Neuronal stem cell (in vitro differentiated cells): ENCODE data around the gene UGT1A6.
"Not testable (repeated sequence)": the region's sequence is repeated elsewhere in the genome, so short reads cannot be mapped to it uniquely, and the experiment has no call there.

Experiments
- DNase-seq: peaks from one replicate; pipeline ENCODE4 v3.0.0-alpha.2; 2013; ENCODE audit warnings: low spot score
- H2AFZ ChIP-seq: one replicate; pipeline ENCODE4 v1.6.1; 2013; ENCODE audit warnings: mild to moderate bottlenecking, low read length, inconsistent platforms
- H2AK5ac ChIP-seq: 2 replicates; pipeline ENCODE4 v1.6.1; 2013; ENCODE audit warnings: low read depth, mild to moderate bottlenecking, inconsistent platforms, low read length, moderate library complexity, mixed read lengths
- H2BK120ac ChIP-seq: 2 replicates; pipeline ENCODE4 v1.6.1; 2013; ENCODE audit warnings: low read depth, mild to moderate bottlenecking, inconsistent platforms, low read length, moderate library complexity, mixed read lengths
- H2BK12ac ChIP-seq: one replicate; pipeline ENCODE4 v1.6.1; 2013; ENCODE audit warnings: low read length, inconsistent platforms
- H2BK15ac ChIP-seq: 2 replicates; pipeline ENCODE4 v1.6.1; 2013; ENCODE audit warnings: mild to moderate bottlenecking, low read length, inconsistent platforms, mixed read lengths
- H2BK5ac ChIP-seq: one replicate; pipeline ENCODE4 v1.6.1; 2013; ENCODE audit warnings: inconsistent platforms, mild to moderate bottlenecking, low read length, moderate library complexity
- H3K14ac ChIP-seq: one replicate; pipeline ENCODE4 v1.6.1; 2013; ENCODE audit warnings: low read length, inconsistent platforms
- H3K18ac ChIP-seq: 2 replicates; pipeline ENCODE4 v1.6.1; 2013; ENCODE audit warnings: low read length, inconsistent platforms
- H3K23ac ChIP-seq: 2 replicates; pipeline ENCODE4 v1.6.1; 2013; ENCODE audit warnings: low read depth, mild to moderate bottlenecking, mixed read lengths, low read length, inconsistent platforms; ENCODE audit not compliant: poor library complexity
- H3K27ac ChIP-seq: replicated peaks from 3 replicates; pipeline ENCODE4 v1.5.1; 2013; ENCODE audit warnings: low read length, inconsistent platforms
- H3K27me3 ChIP-seq, 3 experiments: 2 replicates each; pipeline ENCODE4 v1.6.1; 2013; ENCODE audit warnings: low read length in 3 of 3, mild to moderate bottlenecking in 2 of 3, inconsistent platforms in 1 of 3, low read depth in 1 of 3, mixed read lengths in 1 of 3, moderate library complexity in 1 of 3; ENCODE audit not compliant: control insufficient read depth in 3 of 3, insufficient read depth in 3 of 3
- H3K36me3 ChIP-seq, 2 donors: replicated peaks in 1 of 2; 2 replicates each; pipeline ENCODE4 v1.6.1; 2013; ENCODE audit warnings: low read length in 2 of 2; ENCODE audit not compliant: control insufficient read depth in 2 of 2, insufficient read depth in 2 of 2
- H3K4ac ChIP-seq: 2 replicates; pipeline ENCODE4 v1.6.1; 2013; ENCODE audit warnings: inconsistent platforms, mild to moderate bottlenecking, low read length, moderate library complexity
- H3K4me1 ChIP-seq, 2 donors: 1 replicate in 1 of 2; 2 replicates in 1 of 2; pipeline ENCODE4 v1.6.1; 2013; ENCODE audit warnings: low read length in 2 of 2, low read depth in 1 of 2; ENCODE audit not compliant: control insufficient read depth in 2 of 2, insufficient read depth in 1 of 2
- H3K4me2 ChIP-seq: one replicate; pipeline ENCODE4 v1.6.1; 2013; ENCODE audit warnings: mild to moderate bottlenecking, low read length, inconsistent platforms; ENCODE audit not compliant: insufficient read depth, poor library complexity, severe bottlenecking
- H3K4me3 ChIP-seq, 2 donors: 2 replicates each; pipeline ENCODE4 v1.5.1; 2013; ENCODE audit warnings: low read length in 2 of 2, mild to moderate bottlenecking in 2 of 2, inconsistent platforms in 1 of 2, moderate library complexity in 1 of 2
- H3K79me1 ChIP-seq: one replicate; pipeline ENCODE4 v1.6.1; 2013; ENCODE audit warnings: low read depth, mild to moderate bottlenecking, inconsistent platforms, low read length, moderate library complexity
- H3K9ac ChIP-seq: one replicate; pipeline ENCODE4 v1.6.1; 2013; ENCODE audit warnings: mild to moderate bottlenecking, low read depth, low read length, inconsistent platforms; ENCODE audit not compliant: poor library complexity
- H3K9me3 ChIP-seq, 2 donors: replicated peaks in 1 of 2; 2 replicates each; pipeline versions ENCODE3 to v1.6.1; 2013; ENCODE audit warnings: low read length in 2 of 2, mild to moderate bottlenecking in 2 of 2, inconsistent platforms in 1 of 2, low read depth in 1 of 2, mixed read lengths in 1 of 2, moderate library complexity in 1 of 2; ENCODE audit not compliant: control insufficient read depth in 2 of 2, insufficient read depth in 1 of 2
- H4K8ac ChIP-seq: one replicate; pipeline ENCODE4 v1.6.1; 2013; ENCODE audit warnings: low read depth, mild to moderate bottlenecking, inconsistent platforms, low read length, moderate library complexity
- H4K91ac ChIP-seq: one replicate; pipeline ENCODE4 v1.6.1; 2013; ENCODE audit warnings: low read length, low read depth, mild to moderate bottlenecking, inconsistent platforms; ENCODE audit not compliant: poor library complexity
- WGBS, 2 donors: extraction: QIAGEN DNeasy Blood & Tissue Kit; methylation state at CpG; one replicate each; pipeline ENCODE4 v1.1.7; 2013; ENCODE audit warnings: missing lambda C conversion rate in 2 of 2, mixed read lengths in 1 of 2; ENCODE audit not compliant: insufficient read length in 2 of 2, insufficient replicate concordance in 1 of 2; ENCODE audit errors: extremely low coverage in 2 of 2; 5-methylcytosine and 5-hydroxymethylcytosine counted together

Gene UGT1A6

DNA sequence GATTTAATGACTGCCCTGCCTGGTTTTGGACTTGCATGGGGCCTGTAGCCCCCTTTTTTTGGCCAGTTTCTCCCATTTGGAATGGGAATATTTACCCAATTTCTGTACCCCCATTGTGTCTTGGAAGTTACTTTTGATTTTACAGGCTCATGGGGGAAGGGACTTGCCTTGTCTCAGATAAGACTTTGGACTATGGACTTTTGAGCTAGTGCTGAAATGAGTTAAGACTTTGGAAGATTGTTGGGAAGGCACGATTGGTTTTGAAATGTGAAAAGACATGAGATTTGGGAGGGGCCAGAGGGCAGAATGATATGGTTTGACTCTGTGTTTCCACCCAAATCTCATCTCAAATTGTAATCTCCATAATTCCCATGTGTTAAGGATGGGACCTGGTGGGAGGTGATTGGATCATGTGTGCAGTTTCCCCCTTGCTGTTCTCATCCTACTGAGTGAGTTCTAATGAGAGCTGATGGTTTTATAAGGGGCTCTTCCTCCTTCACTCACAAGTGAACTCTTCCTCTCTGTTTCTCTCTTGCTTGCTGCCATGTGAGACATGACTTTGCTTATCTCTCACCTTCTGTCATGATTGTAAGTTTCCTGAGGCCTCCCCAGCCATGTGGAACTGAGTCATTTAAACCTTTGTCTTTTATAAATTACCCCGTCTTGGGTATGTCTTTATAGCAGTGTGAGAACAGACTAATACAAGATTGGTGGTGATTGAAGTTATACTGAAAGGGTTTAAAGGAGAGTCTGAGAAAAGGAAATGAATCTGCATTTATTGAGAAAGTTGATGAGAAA is 58.7 kb downstream of the UGT1A6 start:
- not testable (repeated sequence) for H3K36me3 ChIP-seq, H2AFZ ChIP-seq, H3K9ac ChIP-seq, H3K4ac ChIP-seq, H3K4me1 ChIP-seq, H3K4me2 ChIP-seq, H2BK5ac ChIP-seq, H3K27me3 ChIP-seq, H3K27ac ChIP-seq, H3K23ac ChIP-seq, H3K18ac ChIP-seq, H2AK5ac ChIP-seq, H3K14ac ChIP-seq, H4K8ac ChIP-seq, H3K4me3 ChIP-seq, H2BK120ac ChIP-seq, H4K91ac ChIP-seq, DNase-seq, H3K79me1 ChIP-seq, H2BK12ac ChIP-seq, H2BK15ac ChIP-seq
- peaks cover 9 to 13% of the 10 kb centered on the region in 2 donors for H3K9me3 ChIP-seq
- WGBS, 2 donors, result no CpG with 5 or more reads among the region's 2 CpGs

DNA sequence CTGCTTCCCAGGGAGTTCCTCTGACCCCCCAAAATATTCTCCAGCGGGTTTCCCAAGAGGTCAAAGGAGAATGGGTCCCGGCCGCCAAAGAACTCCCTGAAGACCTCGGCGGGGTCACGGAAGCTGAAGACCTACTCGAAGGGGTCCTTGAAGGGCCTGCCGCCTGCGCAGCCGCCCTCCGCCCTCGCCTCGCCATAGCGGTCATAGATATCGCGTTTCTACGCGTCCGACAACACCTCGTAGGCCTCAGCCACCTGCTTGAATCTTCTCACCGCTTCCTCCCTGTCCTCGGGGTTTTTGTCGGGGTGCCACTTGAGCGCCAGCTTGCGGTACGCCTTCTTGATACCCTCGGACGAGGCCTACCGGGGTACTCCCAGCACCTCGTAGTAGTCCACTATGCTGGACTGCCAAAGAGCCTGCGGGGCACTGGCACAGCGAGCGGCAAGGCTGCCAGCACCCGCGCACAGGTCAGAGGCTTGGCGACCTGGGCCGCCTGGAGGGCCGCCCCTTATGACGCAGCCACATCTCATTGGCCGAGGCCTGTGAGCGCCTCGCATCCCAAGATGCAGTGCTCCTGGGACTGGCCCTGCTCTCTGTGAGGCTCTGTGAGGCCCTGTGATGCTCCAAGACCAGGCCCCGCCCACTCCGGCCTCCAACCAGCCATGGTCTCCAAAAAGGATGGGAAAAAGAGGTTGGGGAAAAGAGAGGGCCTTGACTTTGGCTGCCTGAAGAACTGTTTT is 62.4 kb downstream of the UGT1A6 start:
- no peak overlapping the region for H2AFZ ChIP-seq
- no CpG with 5 or more reads among the region's 44 CpGs for WGBS, 2 donors

DNA sequence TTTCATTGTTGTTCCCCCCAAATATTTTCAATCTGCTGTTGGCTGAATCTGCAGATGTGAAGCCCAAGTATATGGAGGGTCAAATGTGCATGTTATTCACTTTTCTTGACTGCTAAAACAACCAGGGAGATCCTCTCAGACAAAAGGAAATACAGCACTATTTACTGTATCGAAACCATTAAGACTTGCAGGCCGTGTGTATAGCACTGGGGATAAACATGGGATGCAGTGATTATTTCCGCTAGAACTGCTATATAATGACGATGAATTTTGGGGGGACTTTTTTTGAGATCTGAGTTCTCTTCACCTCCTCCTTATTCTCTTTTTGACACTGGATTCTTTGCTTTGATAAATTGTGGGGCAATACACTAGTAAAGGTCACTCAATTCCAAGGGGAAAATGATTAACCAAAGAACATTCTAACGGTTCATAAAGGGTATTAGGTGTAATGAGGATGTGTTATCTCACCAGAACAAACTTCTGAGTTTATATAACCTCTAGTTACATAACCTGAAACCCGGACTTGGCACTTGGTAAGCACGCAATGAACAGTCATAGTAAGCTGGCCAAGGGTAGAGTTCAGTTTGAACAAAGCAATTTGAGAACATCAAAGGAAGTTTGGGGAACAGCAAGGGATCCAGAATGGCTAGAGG is 63.9 kb downstream of the UGT1A6 start:
- H3K4me3 ChIP-seq, result no peak overlapping the region
- no peak overlapping the region for H2BK5ac ChIP-seq
- no peak overlapping the region for H2AFZ ChIP-seq
- no peak overlapping the region for H3K18ac ChIP-seq
- no peak overlapping the region for H2BK120ac ChIP-seq
- H3K79me1 ChIP-seq, result no peaks in the 10 kb centered on the region
- H3K4ac ChIP-seq, result no peak overlapping the region
- no peak overlapping the region for H3K27ac ChIP-seq
- H3K14ac ChIP-seq, result no peak overlapping the region
- no peaks in the 10 kb centered on the region for H3K27me3 ChIP-seq
- H4K8ac ChIP-seq, result no peak overlapping the region
- H3K23ac ChIP-seq, result no peak overlapping the region
- H3K4me2 ChIP-seq, result no peak overlapping the region
- H3K36me3 ChIP-seq, result no peaks in the 10 kb centered on the region
- H3K4me1 ChIP-seq, result peaks cover 0 to 4% of the 10 kb centered on the region in 2 donors
- H2BK12ac ChIP-seq, result no peak overlapping the region
- H2BK15ac ChIP-seq, result no peak overlapping the region
- no CpG with 5 or more reads among the region's 7 CpGs for WGBS, 2 donors
- no peak overlapping the region for H2AK5ac ChIP-seq
- no peak for DNase-seq
- no peak overlapping the region for H4K91ac ChIP-seq
- H3K9me3 ChIP-seq, result peaks cover 1 to 8% of the 10 kb centered on the region in 2 donors
- H3K9ac ChIP-seq, result no peak overlapping the region

More for the DNA sequence above, 62.4 kb downstream of the UGT1A6 start:
- Histone ChIP-seq H3K36me3 (no peaks in the 10 kb centered on the region), H3K27ac (no peak overlapping the region), H3K4me2 (no peak overlapping the region), H3K9ac (no peak overlapping the region), H3K9me3 (peaks cover 9 to 13% of the 10 kb centered on the region in 2 donors), H2BK12ac (no peak overlapping the region), H3K4me3 (peak overlapping the region in 1 of 2 donors; percentile 60), H2BK15ac (no peak overlapping the region), H3K27me3 (no peaks in the 10 kb centered on the region), H3K79me1 (no peaks in the 10 kb centered on the region), H2BK5ac (no peak overlapping the region), H3K23ac (peak overlapping the region; percentile 62), H3K14ac (no peak overlapping the region), H4K91ac (no peak overlapping the region), H3K4ac (no peak overlapping the region), H2BK120ac (no peak overlapping the region), H2AK5ac (no peak overlapping the region), H4K8ac (no peak overlapping the region), H3K4me1 (peaks cover 0 to 4% of the 10 kb centered on the region in 2 donors), H3K18ac (no peak overlapping the region)
- no peak for DNase-seq

DNA sequence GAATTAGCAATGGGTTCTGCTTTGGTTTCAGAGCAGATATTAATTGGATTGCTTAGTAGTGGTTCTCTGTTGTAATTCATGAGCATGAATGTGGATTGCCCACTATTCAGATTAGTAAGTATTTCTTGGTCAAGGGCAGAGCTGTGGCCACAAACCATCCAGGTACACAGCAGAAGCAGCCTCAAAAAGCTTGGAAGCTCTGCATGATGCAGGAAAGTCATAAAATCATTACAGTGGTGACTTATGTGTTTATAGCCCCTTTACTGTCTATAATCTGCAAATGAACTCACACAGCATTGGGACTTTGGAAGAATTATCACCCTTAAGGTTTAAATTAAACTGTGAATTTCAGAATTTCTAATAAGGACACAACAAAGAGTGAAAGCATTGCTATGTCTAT is 65.5 kb downstream of the UGT1A6 start:
- DNase-seq, result no peak
- no peak overlapping the region for H2AK5ac ChIP-seq
- H3K79me1 ChIP-seq, result no peaks in the 10 kb centered on the region
- H4K91ac ChIP-seq, result no peak overlapping the region
- H2BK12ac ChIP-seq, result no peak overlapping the region
- H3K27me3 ChIP-seq, result no peaks in the 10 kb centered on the region
- no peak overlapping the region for H4K8ac ChIP-seq
- H3K4me2 ChIP-seq, result no peak overlapping the region
- H3K4ac ChIP-seq, result no peak overlapping the region
- no peak overlapping the region for H2BK120ac ChIP-seq
- no peak overlapping the region for H2BK15ac ChIP-seq
- H3K27ac ChIP-seq, result no peak overlapping the region
- no peak overlapping the region for H2AFZ ChIP-seq
- no peak overlapping the region for H3K4me3 ChIP-seq
- no peaks in the 10 kb centered on the region for H3K36me3 ChIP-seq
- H3K9me3 ChIP-seq, result peaks cover 0 to 7% of the 10 kb centered on the region in 2 donors
- no peaks in the 10 kb centered on the region for H3K4me1 ChIP-seq
- no peak overlapping the region for H3K9ac ChIP-seq
- H3K18ac ChIP-seq, result no peak overlapping the region
- no peak overlapping the region for H3K23ac ChIP-seq
- H3K14ac ChIP-seq, result no peak overlapping the region
- H2BK5ac ChIP-seq, result no peak overlapping the region
